ENCODE data around the gene OSBP. TPM values are rescaled to one million over a fixed set of nuclear protein-coding genes. Genes with fewer than 3 reads are reported as not detected.

OSBP gene
- total RNA-seq, 1 experiment from 2014 or later: 17.9 TPM

- no peak for DNase-seq (ENCODE audit: low read depth)
These were observed 7.7 kb downstream of the OSBP start for GRCh38 chr11:59607703-59608454.

DNA sequence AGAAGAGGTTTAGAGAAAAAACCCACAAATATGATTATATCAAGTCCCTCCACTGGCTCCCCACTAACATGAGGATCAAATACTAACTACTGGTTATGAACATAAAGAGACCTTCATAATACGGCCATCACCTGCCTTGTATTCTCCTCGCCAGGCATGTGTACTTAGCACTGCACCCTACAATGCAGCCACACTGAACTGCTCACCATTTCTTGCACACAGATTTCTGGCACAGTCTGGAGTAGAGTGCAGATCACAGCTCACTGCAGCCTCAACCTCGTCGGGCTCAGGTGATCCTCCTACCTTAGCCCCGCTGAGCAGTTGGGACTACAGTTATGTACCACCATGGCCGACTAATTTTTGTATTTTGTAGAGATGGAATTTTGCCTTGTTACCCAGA lies 13.1 kb downstream of the OSBP start:
- DNase-seq (ENCODE audit: low read depth): no peak

DNA sequence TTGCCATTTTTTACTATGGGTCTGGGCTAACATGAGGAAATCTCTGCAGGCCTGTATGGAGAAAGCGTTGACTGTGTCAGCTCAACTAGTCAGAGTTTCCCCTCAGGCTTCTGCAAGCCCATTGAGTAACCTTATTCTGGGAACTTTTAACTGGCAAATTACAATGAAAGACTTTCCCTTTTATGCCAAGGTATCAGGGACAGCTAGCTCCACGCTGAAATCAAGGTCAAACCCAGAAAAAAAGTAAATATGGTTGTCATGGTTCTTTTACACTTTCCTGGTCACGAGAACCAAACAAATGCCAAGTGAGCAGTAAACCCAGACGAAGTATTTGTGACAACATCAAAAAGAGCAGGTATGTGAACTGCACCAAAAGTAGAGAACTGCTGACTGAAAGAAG lies 13.8 kb downstream of the OSBP start:
- no peak for DNase-seq (ENCODE audit: low read depth)

- no peak for DNase-seq (ENCODE audit: low read depth)
These were observed 14.9 kb downstream of the OSBP start for GRCh38 chr11:59600636-59601035.

DNA sequence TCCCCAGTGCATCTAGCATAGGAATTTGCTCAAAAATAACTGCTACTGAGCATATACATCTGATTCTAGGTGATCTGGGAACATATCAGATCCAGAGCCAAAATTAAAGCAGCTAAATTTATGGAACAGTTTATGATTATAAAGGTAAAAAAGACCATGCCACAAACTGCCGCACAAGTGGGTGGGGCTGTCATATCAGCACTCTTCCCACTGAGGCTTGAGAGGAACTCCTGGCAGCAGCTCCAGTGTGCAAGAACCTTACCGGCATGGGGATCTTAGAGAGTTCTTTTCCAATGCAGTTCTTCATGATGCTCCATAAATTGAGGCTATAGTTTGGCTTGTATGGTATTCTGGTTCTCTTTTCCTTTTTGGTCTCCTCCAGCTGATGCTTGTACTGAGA lies 15.3 kb downstream of the OSBP start:
- no peak for DNase-seq (ENCODE audit: low read depth)

GRCh38 chr11:59598961-59599360 lies 16.6 kb downstream of the OSBP start:
- no peak for DNase-seq (ENCODE audit: low read depth)

GRCh38 chr11:59584294-59584693 lies 31.3 kb downstream of the OSBP start:
- no peak for DNase-seq (ENCODE audit: low read depth)

GRCh38 chr11:59582006-59582405 lies 33.6 kb downstream of the OSBP start:
- no peak for DNase-seq (ENCODE audit: low read depth)

- DNase-seq (ENCODE audit: low read depth): no peak
These were observed 37.2 kb downstream of the OSBP start for GRCh38 chr11:59578369-59578768.

DNA sequence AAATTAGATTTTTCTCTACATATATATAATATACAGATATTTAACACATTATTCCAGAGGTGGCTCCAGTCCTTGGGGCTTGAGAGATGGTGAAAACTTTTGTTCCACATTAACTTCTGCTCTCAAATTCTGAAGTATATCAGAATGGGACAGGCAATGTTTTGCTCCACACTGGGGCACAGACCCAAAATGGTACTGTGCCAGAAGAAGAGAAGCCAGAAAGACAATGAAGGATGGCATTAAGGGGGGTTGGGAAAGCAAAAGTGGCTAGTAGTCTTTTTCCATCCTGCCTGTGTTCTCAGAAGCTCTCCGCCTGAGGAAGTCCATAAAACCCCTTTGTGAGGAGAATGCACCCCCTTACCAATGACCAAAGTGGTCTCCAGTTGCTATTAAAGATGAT lies 40.1 kb downstream of the OSBP start:
- DNase-seq (ENCODE audit: low read depth): no peak

DNA sequence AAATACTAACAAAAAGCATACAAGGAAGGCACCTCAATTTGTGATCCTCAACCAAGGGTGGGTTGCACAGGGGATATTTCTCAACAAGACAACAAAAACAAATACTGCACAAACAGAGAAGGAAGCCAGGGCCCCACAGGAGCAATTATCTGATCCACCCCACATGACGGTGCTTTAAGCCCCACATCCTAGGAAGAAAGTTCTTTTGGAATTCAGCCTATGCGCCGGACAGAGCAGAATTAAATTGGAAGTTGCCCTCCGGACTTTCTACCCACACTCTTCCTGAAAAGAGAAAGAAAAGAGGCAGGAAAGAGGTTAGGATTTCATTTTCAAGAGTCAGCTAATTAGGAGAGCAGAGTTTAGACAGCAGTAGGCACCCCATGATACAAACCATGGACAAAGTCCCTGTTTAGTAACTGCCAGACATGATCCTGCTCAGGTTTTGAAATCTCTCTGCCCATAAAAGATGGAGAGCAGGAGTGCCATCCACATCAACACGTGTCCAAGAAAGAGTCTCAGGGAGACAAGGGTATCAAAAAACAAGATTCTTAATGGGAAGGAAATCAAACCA lies 40.6 kb downstream of the OSBP start:
- DNase-seq (ENCODE audit: low read depth): no peak

DNA sequence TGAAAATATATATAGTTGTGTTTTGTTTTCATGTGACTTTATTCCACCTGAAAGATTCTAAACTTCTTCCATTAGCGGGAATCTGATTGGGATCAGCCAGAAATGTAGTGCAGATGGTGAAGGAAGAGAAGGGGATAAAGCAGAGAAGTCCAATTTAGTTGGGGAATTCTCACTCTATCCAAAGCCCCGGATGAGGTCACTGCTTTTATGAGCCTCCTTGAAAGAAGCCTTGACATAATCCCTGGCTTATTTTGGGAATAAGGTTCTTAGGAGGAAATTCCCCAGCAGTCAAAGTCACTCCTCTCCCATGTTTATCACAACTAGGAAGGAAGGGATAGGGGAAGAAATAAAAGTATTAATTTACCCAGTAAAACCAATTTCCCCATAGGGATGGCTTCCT lies 41.1 kb downstream of the OSBP start:
- DNase-seq (ENCODE audit: low read depth): no peak

- peak; percentile 80 for DNase-seq (ENCODE audit: low read depth)
These were observed 42.4 kb downstream of the OSBP start for GRCh38 chr11:59573216-59573615.

GRCh38 chr11:59572091-59572490 lies 43.5 kb downstream of the OSBP start:
- DNase-seq (ENCODE audit: low read depth): no peak

DNA sequence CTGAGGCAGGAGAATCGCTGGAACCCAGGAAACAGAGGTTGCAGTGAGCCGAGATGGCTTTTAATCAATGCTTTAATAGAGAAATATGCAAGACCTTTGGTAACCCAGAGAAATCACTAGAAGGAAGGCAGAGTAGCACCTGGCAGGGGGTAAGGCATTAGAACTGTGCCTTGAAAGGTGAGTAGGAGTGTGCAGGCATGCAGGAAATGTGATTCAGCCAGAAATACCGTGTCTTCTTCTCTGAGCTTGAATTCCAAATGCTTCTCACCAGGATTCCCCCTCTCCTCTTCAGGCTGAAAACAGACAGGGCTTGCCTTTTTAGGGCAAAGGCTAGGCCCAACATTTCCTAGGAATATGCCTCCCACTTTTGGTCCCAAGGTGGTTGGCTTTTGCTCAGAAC lies 53.3 kb downstream of the OSBP start:
- no peak for DNase-seq (ENCODE audit: low read depth)

DNA sequence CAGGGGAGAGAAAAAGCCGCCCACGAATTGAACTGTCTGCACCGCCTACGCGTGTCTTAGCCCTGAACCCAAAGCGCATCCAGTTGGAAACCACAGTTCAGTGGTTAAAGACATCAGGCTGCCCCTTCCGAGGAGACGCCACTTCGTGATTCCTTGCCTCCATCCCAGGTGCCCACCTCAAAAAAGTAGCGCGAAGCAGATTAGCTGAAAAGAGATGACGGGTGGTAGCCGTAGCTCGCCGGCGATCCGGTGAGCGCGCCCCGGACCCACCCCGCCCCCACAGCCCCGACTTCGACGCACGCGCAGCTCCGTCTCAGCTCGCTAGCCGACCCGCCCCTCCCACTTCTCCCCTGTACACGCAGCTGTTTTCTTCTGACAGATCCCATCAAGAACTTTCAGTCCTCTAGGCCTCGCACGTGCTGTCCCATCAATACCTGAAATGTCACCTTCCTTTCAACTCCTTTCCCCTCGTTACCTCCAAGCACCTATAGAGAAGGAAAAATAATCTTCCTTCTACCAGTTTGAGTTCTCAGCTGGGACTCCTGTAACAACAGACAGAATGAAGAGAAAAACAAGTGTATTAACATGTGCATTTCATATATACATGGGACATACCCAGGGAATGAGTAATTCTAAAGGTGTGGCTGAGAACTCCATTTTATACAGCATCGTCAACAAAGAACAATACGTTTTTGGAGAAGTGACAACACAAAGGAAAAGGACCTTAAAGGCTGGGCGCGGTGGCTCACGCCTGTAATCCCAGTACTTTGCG lies 54.7 kb downstream of the OSBP start:
- peak; percentile 87 for DNase-seq (ENCODE audit: low read depth)

DNA sequence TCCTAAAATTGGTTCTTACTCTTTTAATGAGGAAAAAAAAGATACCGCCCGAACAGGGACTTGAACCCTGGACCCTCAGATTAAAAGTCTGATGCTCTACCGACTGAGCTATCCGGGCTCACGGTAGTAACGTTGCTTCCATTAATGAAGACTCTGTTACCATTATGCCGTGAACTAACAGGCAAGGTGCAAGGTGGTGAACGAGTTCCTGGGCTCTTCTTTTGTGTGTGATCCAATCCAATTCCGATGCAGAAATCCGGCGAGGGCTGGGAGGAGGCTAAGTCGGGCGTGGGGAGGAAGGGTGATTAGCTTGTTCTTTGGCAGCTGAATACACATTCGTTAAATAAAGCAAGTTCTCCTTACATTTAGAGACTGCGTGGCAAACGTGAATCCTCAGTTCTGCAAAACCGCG lies 55.3 kb downstream of the OSBP start:
- DNase-seq (ENCODE audit: low read depth): peak; percentile 69

GRCh38 chr11:59559886-59560285 lies 55.7 kb downstream of the OSBP start:
- DNase-seq (ENCODE audit: low read depth): no peak

DNA sequence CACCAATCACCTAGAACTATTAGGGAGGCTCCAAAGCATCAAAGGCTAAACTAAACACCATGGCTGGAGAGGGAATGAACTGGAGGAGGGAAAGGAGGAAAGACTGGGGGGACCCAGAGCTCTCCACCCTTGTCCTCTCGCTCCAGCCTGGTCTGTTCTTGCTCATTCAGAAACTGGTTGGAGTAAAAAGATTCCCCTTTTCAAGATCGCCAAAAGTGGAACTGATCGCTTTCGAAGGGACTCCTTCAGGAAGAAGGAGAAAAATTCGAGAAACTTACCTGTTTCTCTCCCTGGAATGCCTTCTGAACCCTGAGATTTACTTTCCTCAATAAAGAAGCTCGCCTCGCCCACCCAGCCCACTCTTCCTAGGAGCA lies 57.3 kb downstream of the OSBP start:
- DNase-seq (ENCODE audit: low read depth): no peak

- no peak for DNase-seq (ENCODE audit: low read depth)
These were observed 58.6 kb downstream of the OSBP start for GRCh38 chr11:59556917-59557348.

- DNase-seq (ENCODE audit: low read depth): peak; percentile 86
These were observed 59.3 kb downstream of the OSBP start for GRCh38 chr11:59556115-59556916.

DNA sequence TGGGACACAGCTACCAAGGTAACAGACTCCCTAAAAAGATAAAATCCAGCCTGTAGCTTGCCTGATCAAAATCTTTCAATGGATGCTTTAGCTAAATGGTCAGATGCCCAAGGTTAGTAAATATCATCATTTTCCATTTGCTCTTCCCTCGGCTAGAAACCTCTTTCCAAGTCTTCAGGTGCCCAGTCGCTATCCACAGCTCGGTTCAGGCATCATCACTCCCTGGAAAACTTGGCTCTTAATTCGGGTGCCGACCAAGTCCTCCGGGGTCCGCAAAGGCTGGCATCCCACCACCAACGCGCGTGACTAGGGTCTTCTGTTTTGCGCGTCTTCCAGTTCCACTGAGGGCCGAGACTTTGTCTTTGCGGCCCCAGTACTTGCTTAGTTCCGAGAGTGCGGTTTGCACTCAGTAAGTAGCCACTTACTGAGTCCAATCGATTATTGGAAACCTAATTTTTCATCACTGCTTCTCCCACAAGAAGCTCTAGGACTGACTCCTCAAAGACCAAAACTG lies 59.9 kb downstream of the OSBP start:
- no peak for DNase-seq (ENCODE audit: low read depth)
